K562 (cell line): ENCODE measurements around the gene HECW1.

Experiments used
- RAD51 ChIP-seq: fragments of 450-650 bp; IDR thresholded peaks from 2 replicates; pipeline ENCODE4 v1.7.1; 2016; ENCODE audit warnings: low read depth, mild to moderate bottlenecking, borderline replicate concordance
- ZNF644 ChIP-seq: fragments of 200-800 bp; sonication (Bioruptor generic); IDR thresholded peaks from 2 replicates; pipeline ENCODE4 v1.6.1; 2016; ENCODE audit warnings: low read depth, missing genetic modification characterization, missing compliant biosample characterization
- TF ChIP-seq, protein P1 (sequence below), 3 experiments: IDR thresholded peaks in 2 of 3; conservative IDR thresholded peaks in 1 of 3; 2 replicates each; pipeline ENCODE4 v1.5.1; 2011 to 2012; ENCODE audit warnings: low read length in 3 of 3, mild to moderate bottlenecking in 3 of 3, control low read depth in 2 of 3, improper control_type of control experiment in 1 of 3, inconsistent platforms in 1 of 3, low read depth in 1 of 3, mixed read lengths in 1 of 3, moderate library complexity in 1 of 3; ENCODE audit not compliant: insufficient read depth in 2 of 3

- TF ChIP-seq RAD51 (no peak), ZNF644 (tag) (no peak)
- TF ChIP-seq, protein P1, sequence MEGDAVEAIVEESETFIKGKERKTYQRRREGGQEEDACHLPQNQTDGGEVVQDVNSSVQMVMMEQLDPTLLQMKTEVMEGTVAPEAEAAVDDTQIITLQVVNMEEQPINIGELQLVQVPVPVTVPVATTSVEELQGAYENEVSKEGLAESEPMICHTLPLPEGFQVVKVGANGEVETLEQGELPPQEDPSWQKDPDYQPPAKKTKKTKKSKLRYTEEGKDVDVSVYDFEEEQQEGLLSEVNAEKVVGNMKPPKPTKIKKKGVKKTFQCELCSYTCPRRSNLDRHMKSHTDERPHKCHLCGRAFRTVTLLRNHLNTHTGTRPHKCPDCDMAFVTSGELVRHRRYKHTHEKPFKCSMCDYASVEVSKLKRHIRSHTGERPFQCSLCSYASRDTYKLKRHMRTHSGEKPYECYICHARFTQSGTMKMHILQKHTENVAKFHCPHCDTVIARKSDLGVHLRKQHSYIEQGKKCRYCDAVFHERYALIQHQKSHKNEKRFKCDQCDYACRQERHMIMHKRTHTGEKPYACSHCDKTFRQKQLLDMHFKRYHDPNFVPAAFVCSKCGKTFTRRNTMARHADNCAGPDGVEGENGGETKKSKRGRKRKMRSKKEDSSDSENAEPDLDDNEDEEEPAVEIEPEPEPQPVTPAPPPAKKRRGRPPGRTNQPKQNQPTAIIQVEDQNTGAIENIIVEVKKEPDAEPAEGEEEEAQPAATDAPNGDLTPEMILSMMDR (IDR thresholded peaks at IDR 0.05 in 2 of 3, conservative IDR thresholded peaks at IDR 0.05 in 1 of 3; ENCODE audit: insufficient read depth in 2 of 3, low read depth in 1 of 3, low read length in 3 of 3), result no peak
Measured at GRCh38 chr7:43482679-43483252, 370.3 kb downstream of the HECW1 start.
